Activated naive CD4-positive, alpha-beta T cell treated with anti-CD3 and anti-CD28 coated beads, Interleukin-2, amount 50 U/mL, for 72 hours (primary cell): ENCODE measurements around the gene EPHA8. TPM values are rescaled to one million over a fixed set of nuclear protein-coding genes. Genes with fewer than 3 reads are reported as not detected.
A peak's percentile ranks its signal among the peaks of the same experiment; 100 is the strongest.

Source experiments
- ATAC-seq, 2 donors: fragments of 150-1000 bp; cut with Tn5 transposase; 2 replicates each; pipeline ENCODE4 v1.10.0; 2021; ENCODE audit warnings: mild to moderate bottlenecking in 2 of 2, moderate library complexity in 2 of 2
- DNase-seq, 2 donors: peaks; one replicate each; pipeline ENCODE4 v3.0.0; 2021 to 2022; ENCODE audit warnings: low spot score in 2 of 2
- H3K27ac Mint-ChIP-seq, 2 donors: one replicate each; pipeline ENCODE4 v1.8.0; 2022; ENCODE audit warnings: mild to moderate bottlenecking in 2 of 2, mixed read lengths in 2 of 2
- H3K36me3 Mint-ChIP-seq, 2 donors: one replicate each; pipeline ENCODE4 v1.8.0; 2022; ENCODE audit warnings: mixed read lengths in 2 of 2
- H3K9me3 Mint-ChIP-seq, 2 donors: one replicate each; pipeline ENCODE4 v1.8.0; 2022; ENCODE audit warnings: mixed read lengths in 2 of 2
- total RNA-seq, 2 donors: library from RNA; stranded (reverse); gene quantifications; one replicate each; pipeline ENCODE4 v1.2.3, GENCODE V29; 2022

The EPHA8 gene
- total RNA-seq, 2 donors from 2014 or later, result not detected

- Mint-ChIP-seq H3K9me3 (no peaks in the 10 kb centered on the region), H3K27ac (no peak overlapping the region), H3K36me3 (no peaks in the 10 kb centered on the region)
- ATAC-seq (no peak), DNase-seq (no peak)
These were observed 31.8 kb downstream of the EPHA8 start for GRCh38 chr1:22595108-22595507.

GRCh38 chr1:22597301-22597965 lies 34.1 kb downstream of the EPHA8 start:
- no peaks in the 10 kb centered on the region for H3K36me3 Mint-ChIP-seq
- DNase-seq (no peak), ATAC-seq (no peak)
- no peaks in the 10 kb centered on the region for H3K9me3 Mint-ChIP-seq
- H3K27ac Mint-ChIP-seq, result no peak overlapping the region

- Mint-ChIP-seq H3K36me3 (no peaks in the 10 kb centered on the region), H3K27ac (no peak overlapping the region), H3K9me3 (no peaks in the 10 kb centered on the region)
- DNase-seq, result no peak
- no peak for ATAC-seq
These were observed 34.7 kb downstream of the EPHA8 start for GRCh38 chr1:22597996-22598395.

GRCh38 chr1:22598736-22599135 lies 35.4 kb downstream of the EPHA8 start:
- Mint-ChIP-seq H3K36me3 (no peaks in the 10 kb centered on the region), H3K27ac (no peak overlapping the region), H3K9me3 (no peaks in the 10 kb centered on the region)
- DNase-seq (no peak), ATAC-seq (no peak)

- DNase-seq (no peak), ATAC-seq (no peak)
- Mint-ChIP-seq H3K9me3 (no peaks in the 10 kb centered on the region), H3K27ac (no peak overlapping the region), H3K36me3 (no peaks in the 10 kb centered on the region)
These were observed 37.0 kb downstream of the EPHA8 start for GRCh38 chr1:22600071-22600816.

GRCh38 chr1:22600817-22601605 lies 37.7 kb downstream of the EPHA8 start:
- no peak for DNase-seq
- ATAC-seq, result no peak
- Mint-ChIP-seq H3K9me3 (no peaks in the 10 kb centered on the region), H3K36me3 (no peaks in the 10 kb centered on the region), H3K27ac (no peak overlapping the region)

GRCh38 chr1:22601610-22602009 lies 38.3 kb downstream of the EPHA8 start:
- no peak for ATAC-seq
- Mint-ChIP-seq H3K27ac (no peak overlapping the region), H3K9me3 (no peaks in the 10 kb centered on the region), H3K36me3 (no peaks in the 10 kb centered on the region)
- DNase-seq, result no peak

- Mint-ChIP-seq H3K27ac (no peak overlapping the region), H3K36me3 (no peaks in the 10 kb centered on the region), H3K9me3 (no peaks in the 10 kb centered on the region)
- ATAC-seq, result no peak
- DNase-seq, result no peak
These were observed 38.9 kb downstream of the EPHA8 start for GRCh38 chr1:22602060-22602740.

- ATAC-seq (no peak), DNase-seq (no peak)
- Mint-ChIP-seq H3K27ac (no peak overlapping the region), H3K9me3 (no peaks in the 10 kb centered on the region), H3K36me3 (no peaks in the 10 kb centered on the region)
These were observed 42.9 kb downstream of the EPHA8 start for GRCh38 chr1:22606161-22606560.

- Mint-ChIP-seq H3K27ac (no peak overlapping the region), H3K9me3 (no peaks in the 10 kb centered on the region), H3K36me3 (no peaks in the 10 kb centered on the region)
- ATAC-seq (no peak), DNase-seq (no peak)
These were observed 43.9 kb downstream of the EPHA8 start for GRCh38 chr1:22607154-22607553.

- H3K27ac Mint-ChIP-seq, result no peak overlapping the region
- H3K36me3 Mint-ChIP-seq, result no peaks in the 10 kb centered on the region
- ATAC-seq, result no peak
- no peak for DNase-seq
- no peaks in the 10 kb centered on the region for H3K9me3 Mint-ChIP-seq
These were observed 45.1 kb downstream of the EPHA8 start for GRCh38 chr1:22608361-22608760.

- H3K36me3 Mint-ChIP-seq, result no peaks in the 10 kb centered on the region
- no peaks in the 10 kb centered on the region for H3K9me3 Mint-ChIP-seq
- ATAC-seq (no peak), DNase-seq (no peak)
- H3K27ac Mint-ChIP-seq, result no peak overlapping the region
These were observed 46.0 kb downstream of the EPHA8 start for GRCh38 chr1:22609291-22609690.

GRCh38 chr1:22611530-22611947 lies 48.2 kb downstream of the EPHA8 start:
- Mint-ChIP-seq H3K9me3 (no peaks in the 10 kb centered on the region), H3K36me3 (no peaks in the 10 kb centered on the region), H3K27ac (no peak overlapping the region)
- ATAC-seq (no peak), DNase-seq (peak in 1 of 2 donors; percentile 22)

GRCh38 chr1:22612671-22613571 lies 49.6 kb downstream of the EPHA8 start:
- ATAC-seq (no peak), DNase-seq (no peak)
- no peaks in the 10 kb centered on the region for H3K9me3 Mint-ChIP-seq
- H3K27ac Mint-ChIP-seq, result no peak overlapping the region
- H3K36me3 Mint-ChIP-seq, result no peaks in the 10 kb centered on the region

- Mint-ChIP-seq H3K27ac (no peak overlapping the region), H3K36me3 (no peaks in the 10 kb centered on the region), H3K9me3 (no peaks in the 10 kb centered on the region)
- no peak for ATAC-seq
- DNase-seq, result no peak
These were observed 50.3 kb downstream of the EPHA8 start for GRCh38 chr1:22613572-22613918.

- ATAC-seq, result no peak
- H3K27ac Mint-ChIP-seq, result no peak overlapping the region
- DNase-seq, result no peak
- no peaks in the 10 kb centered on the region for H3K9me3 Mint-ChIP-seq
- no peaks in the 10 kb centered on the region for H3K36me3 Mint-ChIP-seq
These were observed 50.7 kb downstream of the EPHA8 start for GRCh38 chr1:22613951-22614350.
